Panc1 (cell line): Measurements from ENCODE around the gene CREB5.

Experiments
- TCF7L2 ChIP-seq: IDR thresholded peaks from 2 replicates; pipeline ENCODE4 v1.6.1; 2011; ENCODE audit warnings: mild to moderate bottlenecking, low read depth, low read length, inconsistent platforms
- TF ChIP-seq, protein P1 (sequence below): fragments of 450-650 bp; IDR thresholded peaks from 2 replicates; pipeline ENCODE4 v1.5.1; 2017; ENCODE audit warnings: mild to moderate bottlenecking

- TF ChIP-seq, protein P1, sequence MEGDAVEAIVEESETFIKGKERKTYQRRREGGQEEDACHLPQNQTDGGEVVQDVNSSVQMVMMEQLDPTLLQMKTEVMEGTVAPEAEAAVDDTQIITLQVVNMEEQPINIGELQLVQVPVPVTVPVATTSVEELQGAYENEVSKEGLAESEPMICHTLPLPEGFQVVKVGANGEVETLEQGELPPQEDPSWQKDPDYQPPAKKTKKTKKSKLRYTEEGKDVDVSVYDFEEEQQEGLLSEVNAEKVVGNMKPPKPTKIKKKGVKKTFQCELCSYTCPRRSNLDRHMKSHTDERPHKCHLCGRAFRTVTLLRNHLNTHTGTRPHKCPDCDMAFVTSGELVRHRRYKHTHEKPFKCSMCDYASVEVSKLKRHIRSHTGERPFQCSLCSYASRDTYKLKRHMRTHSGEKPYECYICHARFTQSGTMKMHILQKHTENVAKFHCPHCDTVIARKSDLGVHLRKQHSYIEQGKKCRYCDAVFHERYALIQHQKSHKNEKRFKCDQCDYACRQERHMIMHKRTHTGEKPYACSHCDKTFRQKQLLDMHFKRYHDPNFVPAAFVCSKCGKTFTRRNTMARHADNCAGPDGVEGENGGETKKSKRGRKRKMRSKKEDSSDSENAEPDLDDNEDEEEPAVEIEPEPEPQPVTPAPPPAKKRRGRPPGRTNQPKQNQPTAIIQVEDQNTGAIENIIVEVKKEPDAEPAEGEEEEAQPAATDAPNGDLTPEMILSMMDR = no peak
- no peak for TF ChIP-seq TCF7L2
These were observed 338.7 kb downstream of the CREB5 start for GRCh38 chr7:28750981-28751380.
